ENCODE data around the gene LRRC66. TPM values are rescaled to one million over a fixed set of nuclear protein-coding genes. Genes with fewer than 3 reads are reported as not detected.

Gene LRRC66
- total and polyA plus RNA-seq, 2 of the 13 experiments (the other 11 are each of a cell fraction or from before 2014, with no cell fraction given) = not detected

GRCh38 chr4:52052475-52052780, 32.3 kb upstream of the LRRC66 start (continued):
- TF ChIP-seq ZBTB39 (CRISPR knock-in tag; IDR thresholded peaks at IDR 0.05) = no peak
- no peak for TF ChIP-seq DMAP1 (CRISPR knock-in tag; IDR thresholded peaks at IDR 0.05)
- no peak for TF ChIP-seq ZKSCAN1 (IDR thresholded peaks at IDR 0.05; ENCODE audit: low read length)
- TF ChIP-seq ZNF12 (CRISPR knock-in tag; IDR thresholded peaks at IDR 0.05) = no peak
- no peak for TF ChIP-seq BORCS8-MEF2B (CRISPR knock-in tag; IDR thresholded peaks at IDR 0.05)
- TF ChIP-seq ZNF703 (CRISPR knock-in tag; IDR thresholded peaks at IDR 0.05; ENCODE audit: borderline replicate concordance) = no peak
- TF ChIP-seq ZNF331 (CRISPR knock-in tag; IDR thresholded peaks at IDR 0.05) = 0 out of 2 replicates have a peak, but pooled peaks have one; percentile 26

- 2% methylated on average over 19 of the region's 46 CpGs for WGBS (ENCODE audit: low lambda C conversion rate)
- TF ChIP-seq CEBPB (IDR thresholded peaks at IDR 0.05; ENCODE audit: borderline replicate concordance, low read depth, low read length) = no peak
- TF ChIP-seq MXD4 (CRISPR knock-in tag; IDR thresholded peaks at IDR 0.05) = peak; percentile 30; the same call in 1 of the 2 replicates
- TF ChIP-seq HNF1B (CRISPR knock-in tag; IDR thresholded peaks at IDR 0.05) = peak; percentile 45; the same call in 1 of the 2 replicates
- TF ChIP-seq ZUFSP (CRISPR knock-in tag; IDR thresholded peaks at IDR 0.05; ENCODE audit: borderline replicate concordance) = no peak
- TF ChIP-seq ZNF431 (CRISPR knock-in tag; IDR thresholded peaks at IDR 0.05; ENCODE audit: borderline replicate concordance, low read depth) = no peak
- TF ChIP-seq ARID3A (IDR thresholded peaks at IDR 0.05; ENCODE audit: low read depth, low read length) = no peak
- TF ChIP-seq KLF9 (CRISPR knock-in tag; IDR thresholded peaks at IDR 0.05; ENCODE audit: low read depth) = no peak
- no peak for TF ChIP-seq REXO4 (CRISPR knock-in tag; IDR thresholded peaks at IDR 0.05; ENCODE audit: borderline replicate concordance)
Observed at GRCh38 chr4:52051615-52052474, 31.7 kb upstream of the LRRC66 start.

More at GRCh38 chr4:52051615-52052474, 31.7 kb upstream of the LRRC66 start:
- H4K20me1 ChIP-seq (ENCODE audit: insufficient read depth, low read length) = no peaks in the 10 kb centered on the region
- peak overlapping the region; percentile 84 for H3K4me2 ChIP-seq (ENCODE audit: low read depth, low read length)
- ATAC-seq (peak; percentile 97), FAIRE-seq (peak; percentile 32), DNase-seq (ENCODE audit: low spot score) (peak; percentile 74)
- H3K79me2 ChIP-seq (ENCODE audit: insufficient read depth, low read length) = no peaks in the 10 kb centered on the region
- intact Hi-C loops (cut with micrococcal nuclease; ENCODE audit: unreplicated experiment) = no loop called here
- no peaks in the 10 kb centered on the region; a peak in 1 of 5 replicates for H3K27me3 ChIP-seq (ENCODE audit: control insufficient read depth in 1 of 2, insufficient read depth in 2 of 2, low read length in 2 of 2)
- H3K4me1 ChIP-seq (ENCODE audit: insufficient read depth, low read length) = peaks cover 21% of the 10 kb centered on the region
- peak overlapping the region; percentile 65 for H2AFZ ChIP-seq (ENCODE audit: low read length)
- ChIA-PET POLR2A (interaction anchor here (1.4 to 1.9 kb wide), 3 partner anchors 14 to 209 kb away, joined by 6 to 13 read pairs (median 11); partner anchors contain the start of genes DCUN1D4 and SGCB), CTCF (ENCODE audit: low intra/inter-chr PET ratio, low total read pairs) (no interaction called here)
- peak overlapping the region; percentile 70 to 86 (median 81) for H3K4me3 ChIP-seq (replicated peaks in 1 of 3; ENCODE audit: insufficient read depth in 1 of 3, low read depth in 2 of 3, low read length in 3 of 3)
- no peaks in the 10 kb centered on the region for H3K36me3 ChIP-seq (replicated peaks in 1 of 2; ENCODE audit: control insufficient read depth in 1 of 2, insufficient read depth in 2 of 2, low read length in 2 of 2)
- peak overlapping the region; percentile 64 for H3K27ac ChIP-seq (ENCODE audit: extremely low read length, insufficient read depth, low read length)
- TSS peak; percentile 58 for BruUV-seq (replicated peaks)
- peak overlapping the region; percentile 73 for H3K9ac ChIP-seq (ENCODE audit: insufficient read depth, low read depth, low read length)
- H3K9me3 ChIP-seq (ENCODE audit: low read length) = no peaks in the 10 kb centered on the region
- in situ Hi-C loops (cut with HindIII; ENCODE audit: extremely low pct_ligation_motif_present, low pct_unique_long_range_greater_than_20kb) = no loop called here

Data from HepG2 (cell line).